K562 (cell line): ENCODE measurements around the gene ZNF23. TPM values are rescaled to one million over a fixed set of nuclear protein-coding genes. Genes with fewer than 3 reads are reported as not detected.

Source experiments
- ATAC-seq: fragments of 200-7000 bp; cut with Tn5 transposase; 3 replicates; pipeline ENCODE4 v1.9.1; 2020; ENCODE audit warnings: moderate library complexity
- BruUV-seq: library from RNA; stranded (reverse); fragments of 400-500 nt; replicated peaks from 2 replicates; lab custom pipeline; 2021; lab: Mats Ljungman, UMichigan
- CTCF ChIA-PET: fragments of 300-600 bp; formaldehyde crosslinking; extraction: SDS; loops from one replicate; lab custom pipeline; 2021; ENCODE audit warnings: low intra/inter-chr PET ratio; lab: Yijun Ruan, JAX
- POLR2A ChIA-PET: fragments of 300-600, 350-650 bp; sonication (Branson Sonifier 250); formaldehyde crosslinking; extraction: SDS; loops from one replicate; lab custom pipeline; 2021; ENCODE audit warnings: antibody characterized with exemption, inconsistent platforms; lab: Yijun Ruan, JAX
- DNase-seq, 4 experiments: peaks; one replicate each; pipeline versions ENCODE4 v3.0.0 to v3.0.0-alpha.2; 2011 to 2018; ENCODE audit warnings: low spot score in 3 of 4, mixed read lengths in 3 of 4; ENCODE audit errors: extremely low read depth in 1 of 4
- FAIRE-seq: peaks from 2 replicates; lab custom pipeline; 2011; peaks lifted over from hg19 to GRCh38; lab: Jason Lieb, UNC
- H2AFZ ChIP-seq: 2 replicates; pipeline ENCODE4 v1.6.0; 2011; ENCODE audit warnings: low read depth, low read length, control low read depth, inconsistent platforms
- H3K27ac ChIP-seq: fragments of 200-600 bp; 3 replicates; pipeline ENCODE4 v1.8.0; 2011; ENCODE audit warnings: low read depth, mild to moderate bottlenecking, control low read depth, inconsistent platforms, low read length, moderate library complexity, mixed read lengths; ENCODE audit errors: extremely low read depth
- H3K27me3 ChIP-seq, 2 experiments: fragments of 300-600 bp in 1 of 2; 2 replicates in 1 of 2; 3 replicates in 1 of 2; pipeline versions ENCODE4 v1.6.0 to v1.8.0; 2011; ENCODE audit warnings: inconsistent platforms in 2 of 2, low read length in 2 of 2, mild to moderate bottlenecking in 1 of 2, mixed read lengths in 1 of 2, moderate library complexity in 1 of 2; ENCODE audit not compliant: control insufficient read depth in 2 of 2, insufficient read depth in 2 of 2
- H3K36me3 ChIP-seq: fragments of 300-600 bp; 3 replicates; pipeline ENCODE4 v1.8.0; 2011; ENCODE audit warnings: mild to moderate bottlenecking, low read length, inconsistent platforms; ENCODE audit not compliant: control insufficient read depth, insufficient read depth
- H3K4me1 ChIP-seq, 2 experiments: fragments of 200-600 bp in 1 of 2; replicated peaks in 1 of 2; 2 replicates in 1 of 2; 3 replicates in 1 of 2; pipeline versions ENCODE4 v1.5.1 to v1.8.0; 2011; ENCODE audit warnings: inconsistent platforms in 2 of 2, low read length in 2 of 2, mild to moderate bottlenecking in 1 of 2, mixed read lengths in 1 of 2, moderate library complexity in 1 of 2; ENCODE audit not compliant: control insufficient read depth in 2 of 2, insufficient read depth in 2 of 2
- H3K4me2 ChIP-seq: 2 replicates; pipeline ENCODE4 v1.6.1; 2011; ENCODE audit warnings: low read length, control low read depth, inconsistent platforms, mixed read lengths; ENCODE audit not compliant: insufficient read depth
- H3K4me3 ChIP-seq: fragments of 200-600 bp; sonication (generic), shearing (Covaris generic); 2 replicates; pipeline ENCODE4 v1.5.1; 2016; ENCODE audit warnings: control low read depth, inconsistent platforms
- H3K79me2 ChIP-seq: fragments of 200-600 bp; 3 replicates; pipeline ENCODE4 v1.8.0; 2011; ENCODE audit warnings: low read length, inconsistent platforms; ENCODE audit not compliant: control insufficient read depth, insufficient read depth
- H3K9ac ChIP-seq, 2 experiments: 2 replicates each; pipeline versions ENCODE4 v1.6.0 to v1.6.1; 2011; ENCODE audit warnings: low read depth in 2 of 2, low read length in 2 of 2, control low read depth in 1 of 2, inconsistent platforms in 1 of 2, mild to moderate bottlenecking in 1 of 2, mixed read lengths in 1 of 2; ENCODE audit not compliant: insufficient read depth in 1 of 2
- H3K9me1 ChIP-seq: one replicate; pipeline ENCODE4 v1.6.0; 2011; ENCODE audit warnings: inconsistent platforms, mild to moderate bottlenecking, low read length, moderate library complexity; ENCODE audit not compliant: control insufficient read depth, insufficient read depth
- H3K9me3 ChIP-seq: replicated peaks from 2 replicates; pipeline ENCODE4 v1.5.1; 2011; ENCODE audit warnings: low read depth, low read length, inconsistent platforms; ENCODE audit not compliant: control insufficient read depth, insufficient read depth
- H4K20me1 ChIP-seq: replicated peaks from 2 replicates; pipeline ENCODE4 v1.6.1; 2011; ENCODE audit warnings: low read length, inconsistent platforms, mixed read lengths; ENCODE audit not compliant: control insufficient read depth, insufficient read depth
- BRD9 ChIP-seq: fragments of 450-650 bp; IDR thresholded peaks from 2 replicates; pipeline ENCODE4 v1.6.1; 2018; ENCODE audit warnings: low read depth; ENCODE audit not compliant: partially characterized antibody
- CREM ChIP-seq: IDR thresholded peaks from 2 replicates; pipeline ENCODE4 v1.6.1; 2014; ENCODE audit warnings: antibody characterized with exemption, low read depth
- CTBP1 ChIP-seq: fragments of 450-650 bp; IDR thresholded peaks from 2 replicates; pipeline ENCODE4 v1.6.1; 2016; ENCODE audit warnings: borderline replicate concordance
- HOXB6 ChIP-seq: fragments of 250-450 bp; sonication (Bioruptor Pico); IDR thresholded peaks from 2 replicates; pipeline ENCODE4 v1.5.1; 2022; ENCODE audit warnings: mild to moderate bottlenecking, borderline replicate concordance
- MYBL2 ChIP-seq, 2 experiments: fragments of 450-650 bp in 1 of 2; sonication (generic) in 1 of 2; formaldehyde crosslinking in 1 of 2; IDR thresholded peaks; 2 replicates each; pipeline versions ENCODE4 v1.6.1 to v1.8.1; 2017 to 2022; ENCODE audit warnings: borderline replicate concordance in 1 of 2, inconsistent platforms in 1 of 2, low read depth in 1 of 2, mild to moderate bottlenecking in 1 of 2, missing genetic modification reagents in 1 of 2, moderate library complexity in 1 of 2
- POLR3A ChIP-seq: IDR thresholded peaks from 2 replicates; pipeline ENCODE4 v1.6.1; 2011; ENCODE audit warnings: borderline replicate concordance, mild to moderate bottlenecking, moderate library complexity; ENCODE audit not compliant: insufficient read length, insufficient read depth; ENCODE audit errors: extremely low read depth
- RFX1 ChIP-seq: fragments of 450-650 bp; IDR thresholded peaks from 2 replicates; pipeline ENCODE4 v1.6.1; 2016; ENCODE audit warnings: mild to moderate bottlenecking, moderate library complexity
- SMARCB1 ChIP-seq: IDR thresholded peaks from 2 replicates; pipeline ENCODE4 v1.6.1; 2011; ENCODE audit warnings: improper control_type of control experiment, low read depth; ENCODE audit not compliant: insufficient read length
- XRCC3 ChIP-seq: fragments of 450-650 bp; IDR thresholded peaks from 2 replicates; pipeline ENCODE4 v1.6.1; 2017; ENCODE audit warnings: mild to moderate bottlenecking, moderate library complexity
- ZNF407 ChIP-seq: fragments of 450-650 bp; IDR thresholded peaks from 2 replicates; pipeline ENCODE4 v1.6.1; 2016; ENCODE audit warnings: low read depth
- WGBS: fragments of 100-300 bp; shearing (Covaris generic); methylation state at CpG from one replicate; pipeline ENCODE4 v1.1.6; 2016; ENCODE audit warnings: low coverage, mixed read lengths; ENCODE audit not compliant: insufficient coverage; ENCODE audit errors: missing lambda C conversion rate; 5-methylcytosine and 5-hydroxymethylcytosine counted together
- in situ Hi-C: fragments of 300-500 bp; cut with MboI; formaldehyde crosslinking; loops from 4 replicates; pipeline ENCODE4 v1.15.0; 2018; ENCODE audit warnings: inconsistent platforms, mixed read lengths
- intact Hi-C: fragments of 100-400 bp; cut with micrococcal nuclease; formaldehyde crosslinking; loops from 2 replicates; pipeline ENCODE4 v1.14.2; 2022
- polyA plus RNA-seq, 8 experiments: library from polyadenylated mRNA; depleted of rRNA in 4 of 8; stranded (reverse) in 5 of 8; unstranded in 3 of 8; fragments of >200 nt; fragmentation: Nextera tagmentation in 2 of 8; fragmentation: Illumina TruSeq in 1 of 8; extraction: Ambion mirVana in 2 of 8; extraction: Trizol in 1 of 8; gene quantifications; 2 replicates each; pipeline versions ENCODE4 v1.2.1 to v1.2.3, GENCODE V29; 2011 to 2014; ENCODE audit warnings: inconsistent platforms in 1 of 8, missing spikeins in 1 of 8
- total RNA-seq, 7 experiments: library from RNA; depleted of rRNA in 6 of 7; stranded (reverse); fragments of >200 nt in 6 of 7; fragmentation: Illumina TruSeq in 2 of 7; extraction: Trizol in 2 of 7; gene quantifications; 2 replicates each; pipeline versions ENCODE4 v1.2.1 to v1.2.3, GENCODE V29; 2011 to 2021; ENCODE audit warnings: low replicate concordance in 1 of 7

ZNF23 gene
- total and polyA plus RNA-seq, 9 of the 15 experiments (the other 6 are each of a cell fraction or from before 2014, with no cell fraction given), result 4.7 to 13.4 (median 11.2) TPM

DNA sequence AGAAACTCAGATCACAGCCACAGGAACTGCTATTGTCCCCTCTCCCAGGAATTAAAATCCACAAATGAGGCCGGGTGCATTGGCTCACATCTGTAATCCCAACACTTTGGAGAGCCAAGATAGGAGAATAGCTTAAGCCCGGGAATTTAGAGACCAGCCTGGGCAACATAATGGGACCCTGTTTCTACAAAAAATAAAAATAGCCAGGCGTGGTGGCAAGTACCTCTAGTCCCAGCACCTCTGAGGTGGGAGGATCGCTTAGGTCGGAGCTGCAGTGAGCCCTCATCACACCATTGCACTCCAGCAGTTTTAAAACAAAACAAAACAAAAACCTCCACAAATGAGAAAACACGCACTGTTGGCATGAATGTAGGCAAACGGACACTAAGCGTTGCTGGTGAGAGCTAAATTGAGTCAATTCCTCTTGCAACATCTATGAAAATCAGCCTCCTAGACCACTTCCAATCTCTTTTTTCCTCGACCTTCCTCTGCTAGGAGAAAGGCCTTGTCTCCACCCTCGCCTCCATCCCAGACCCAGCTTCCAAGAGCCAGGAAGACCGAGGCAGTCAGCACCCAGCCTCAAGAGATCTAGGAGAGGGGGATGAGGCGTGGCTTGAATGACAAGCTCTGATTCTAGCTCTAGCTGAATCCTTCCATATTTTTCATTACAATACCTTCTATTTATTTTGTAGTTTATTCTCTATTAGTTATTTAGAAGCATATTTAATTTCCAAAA, 35.0 kb downstream of the ZNF23 start (continued):
- TF ChIP-seq SMARCB1, result no peak
- no peak for TF ChIP-seq MYBL2 (IDR thresholded peaks at IDR 0.05; ENCODE audit: low read depth)
- TF ChIP-seq MYBL2 (CRISPR knock-in tag; IDR thresholded peaks at IDR 0.05; ENCODE audit: borderline replicate concordance), result no peak

GRCh38 chr16:71426069-71426879, 35.8 kb downstream of the ZNF23 start:
- FAIRE-seq (peak; percentile 80), DNase-seq (peak; percentile 59 to 70 (median 68)), ATAC-seq (peak; percentile 83)
- peaks cover 15 to 53% of the 10 kb centered on the region in 2 experiments; a peak in 4 of 5 replicates for H3K27me3 ChIP-seq
- CTCF ChIA-PET, result no interaction called here
- H3K9me3 ChIP-seq, result no peaks in the 10 kb centered on the region
- POLR2A ChIA-PET, result interaction anchor here (1.0 to 2.1 kb wide), 2 partner anchors 13 kb away, joined by 3 to 5 read pairs; no protein-coding TSS in a partner anchor
- H3K9ac ChIP-seq, result peak overlapping the region in 1 of 2 experiments; percentile 70; a peak in 1 of 4 replicates
- H3K79me2 ChIP-seq, result no peaks in the 10 kb centered on the region
- peaks cover 6% of the 10 kb centered on the region; the same call in 1 of the 2 replicates for H4K20me1 ChIP-seq
- H3K4me2 ChIP-seq, result peak overlapping the region; percentile 13
- 5% methylated on average over 42 of the region's 48 CpGs for WGBS
- H3K36me3 ChIP-seq, result no peaks in the 10 kb centered on the region
- H2AFZ ChIP-seq, result no peak overlapping the region
- H3K4me1 ChIP-seq, result peaks cover 15 to 19% of the 10 kb centered on the region in 2 experiments; a peak in 4 of 5 replicates
- no peaks in the 10 kb centered on the region for H3K9me1 ChIP-seq
- in situ Hi-C loops, result loop anchor here (10.0 kb wide), 1 partner anchor 159 kb away; no protein-coding TSS in a partner anchor
- H3K27ac ChIP-seq, result no peak overlapping the region
- H3K4me3 ChIP-seq, result peak overlapping the region; percentile 11; the same call in 1 of the 2 replicates
- intact Hi-C loops, result no loop called here
- BruUV-seq, result TSS peak; percentile 100
- TF ChIP-seq CTBP1, result peak; percentile 100
- TF ChIP-seq POLR3A, result peak; percentile 82
- 0 out of 2 replicates have a peak, but pooled peaks have one; percentile 19 for TF ChIP-seq HOXB6 (CRISPR knock-in tag)
- TF ChIP-seq XRCC3, result no peak
- TF ChIP-seq BRD9, result peak; percentile 62
- TF ChIP-seq CREM, result peak; percentile 40; the same call in 1 of the 2 replicates
- no peak for TF ChIP-seq RFX1
- TF ChIP-seq ZNF407, result peak; percentile 32; the same call in 1 of the 2 replicates
